H9 (cell line): ENCODE measurements around the gene ACTL8. TPM values are rescaled to one million over a fixed set of nuclear protein-coding genes. Genes with fewer than 3 reads are reported as not detected.

ENCODE experiments used
- DNase-seq: peaks from one replicate; pipeline ENCODE4 v3.0.0-alpha.2; 2017
- H2AFZ ChIP-seq: one replicate; pipeline ENCODE4 v1.6.1; 2013; ENCODE audit warnings: mild to moderate bottlenecking, low read length, control low read depth, moderate library complexity
- H2AK5ac ChIP-seq: 2 replicates; pipeline ENCODE4 v1.6.1; 2013; ENCODE audit warnings: low read length, control low read depth, mixed read lengths; ENCODE audit not compliant: insufficient read length
- H2BK120ac ChIP-seq: one replicate; pipeline ENCODE4 v1.6.1; 2013; ENCODE audit warnings: low read depth, mild to moderate bottlenecking, low read length, control low read depth, inconsistent platforms; ENCODE audit not compliant: poor library complexity, severe bottlenecking
- H2BK12ac ChIP-seq: 2 replicates; pipeline ENCODE4 v1.6.1; 2013; ENCODE audit warnings: low read length, control low read depth, mixed read lengths, low read depth; ENCODE audit not compliant: insufficient read length
- H2BK15ac ChIP-seq: 2 replicates; pipeline ENCODE4 v1.6.1; 2013; ENCODE audit warnings: low read depth, low read length, control low read depth
- H2BK20ac ChIP-seq: one replicate; pipeline ENCODE4 v1.6.1; 2013; ENCODE audit warnings: low read depth, mild to moderate bottlenecking, low read length, control low read depth, inconsistent platforms; ENCODE audit not compliant: poor library complexity, severe bottlenecking
- H2BK5ac ChIP-seq: 2 replicates; pipeline ENCODE4 v1.6.1; 2013; ENCODE audit warnings: low read length, control low read depth, mixed read lengths; ENCODE audit not compliant: insufficient read length
- H3K14ac ChIP-seq: 2 replicates; pipeline ENCODE4 v1.6.1; 2013; ENCODE audit warnings: low read length, control low read depth; ENCODE audit not compliant: insufficient read depth
- H3K18ac ChIP-seq: 2 replicates; pipeline ENCODE4 v1.6.1; 2013; ENCODE audit warnings: low read depth, mild to moderate bottlenecking, mixed read lengths, low read length, control low read depth; ENCODE audit not compliant: insufficient read length
- H3K23ac ChIP-seq: 2 replicates; pipeline ENCODE4 v1.6.1; 2013; ENCODE audit warnings: low read length, control low read depth, mixed read lengths, low read depth; ENCODE audit not compliant: insufficient read length
- H3K23me2 ChIP-seq: 2 replicates; pipeline ENCODE4 v1.6.1; 2013; ENCODE audit warnings: low read depth, mild to moderate bottlenecking, mixed read lengths, low read length, control low read depth; ENCODE audit not compliant: insufficient read length, poor library complexity, severe bottlenecking
- H3K27ac ChIP-seq: 2 replicates; pipeline ENCODE4 v1.5.1; 2013; ENCODE audit warnings: low read length, control low read depth, mixed read lengths, low read depth; ENCODE audit not compliant: insufficient read length
- H3K27me3 ChIP-seq: 2 replicates; pipeline ENCODE4 v1.6.1; 2013; ENCODE audit warnings: low read length, control low read depth, inconsistent platforms; ENCODE audit not compliant: insufficient read depth
- H3K4ac ChIP-seq: 2 replicates; pipeline ENCODE4 v1.6.1; 2013; ENCODE audit warnings: low read depth, mild to moderate bottlenecking, control low read depth, inconsistent platforms, low read length, moderate library complexity
- H3K4me1 ChIP-seq: 2 replicates; pipeline ENCODE4 v1.6.1; 2013; ENCODE audit warnings: low read length, control low read depth, inconsistent platforms; ENCODE audit not compliant: insufficient read depth
- H3K4me2 ChIP-seq: 2 replicates; pipeline ENCODE4 v1.6.1; 2013; ENCODE audit warnings: low read length, control low read depth, mixed read lengths; ENCODE audit not compliant: insufficient read length, insufficient read depth
- H3K56ac ChIP-seq: 2 replicates; pipeline ENCODE4 v1.6.1; 2013; ENCODE audit warnings: low read depth, mild to moderate bottlenecking, mixed read lengths, low read length, control low read depth; ENCODE audit not compliant: insufficient read length
- H3K79me1 ChIP-seq: 2 replicates; pipeline ENCODE4 v1.6.1; 2013; ENCODE audit warnings: low read depth, mild to moderate bottlenecking, moderate library complexity, low read length, control low read depth, inconsistent platforms; ENCODE audit not compliant: insufficient read depth, poor library complexity, severe bottlenecking
- H3K79me2 ChIP-seq: 2 replicates; pipeline ENCODE4 v1.6.1; 2013; ENCODE audit warnings: low read length, control low read depth, inconsistent platforms; ENCODE audit not compliant: insufficient read depth
- H3K9ac ChIP-seq: 2 replicates; pipeline ENCODE4 v1.6.1; 2013; ENCODE audit warnings: low read length, control low read depth, mixed read lengths; ENCODE audit not compliant: insufficient read length; ENCODE audit errors: extremely low read depth
- H3K9me3 ChIP-seq: one replicate; pipeline ENCODE4 v1.6.1; 2013; ENCODE audit warnings: low read depth, low read length, inconsistent platforms; ENCODE audit not compliant: control insufficient read depth
- H3T11ph ChIP-seq: one replicate; pipeline ENCODE4 v1.6.1; 2013; ENCODE audit warnings: mild to moderate bottlenecking, low read length, control low read depth, inconsistent platforms
- H4K20me1 ChIP-seq: one replicate; pipeline ENCODE4 v1.6.1; 2013; ENCODE audit not compliant: control insufficient read depth, insufficient read length, insufficient read depth
- H4K5ac ChIP-seq: 2 replicates; pipeline ENCODE4 v1.6.1; 2013; ENCODE audit warnings: low read depth, mild to moderate bottlenecking, mixed read lengths, low read length, control low read depth; ENCODE audit not compliant: insufficient read length
- H4K8ac ChIP-seq: replicated peaks from 2 replicates; pipeline ENCODE4 v1.6.1; 2013; ENCODE audit warnings: low read length, control low read depth, mixed read lengths, low read depth; ENCODE audit not compliant: insufficient read length
- H4K91ac ChIP-seq: 2 replicates; pipeline ENCODE4 v1.6.1; 2013; ENCODE audit warnings: low read depth, mild to moderate bottlenecking, moderate library complexity, mixed read lengths, low read length, control low read depth; ENCODE audit not compliant: insufficient read length
- H3K27ac Mint-ChIP-seq, 3 experiments: 2 replicates in 2 of 3; 3 replicates in 1 of 3; pipeline ENCODE4 v1.8.0; 2020 to 2021; ENCODE audit warnings: mixed read lengths in 3 of 3, mild to moderate bottlenecking in 1 of 3, moderate library complexity in 1 of 3
- H3K27me3 Mint-ChIP-seq: 2 replicates; pipeline ENCODE4 v1.8.0; 2021; ENCODE audit warnings: low read depth, mild to moderate bottlenecking, moderate library complexity, mixed read lengths
- H3K36me3 Mint-ChIP-seq, 3 experiments: 2 replicates in 2 of 3; 3 replicates in 1 of 3; pipeline ENCODE4 v1.8.0; 2020 to 2021; ENCODE audit warnings: low read depth in 3 of 3, mixed read lengths in 3 of 3; ENCODE audit not compliant: insufficient read depth in 1 of 3
- H3K4me1 Mint-ChIP-seq, 2 experiments: 2 replicates each; pipeline ENCODE4 v1.8.0; 2020; ENCODE audit warnings: mixed read lengths in 2 of 2
- H3K4me3 Mint-ChIP-seq, 2 experiments: 2 replicates in 1 of 2; 3 replicates in 1 of 2; pipeline ENCODE4 v1.8.0; 2020 to 2021; ENCODE audit warnings: mild to moderate bottlenecking in 2 of 2, mixed read lengths in 2 of 2, moderate library complexity in 1 of 2
- H3K9me3 Mint-ChIP-seq, 2 experiments: 2 replicates in 1 of 2; 3 replicates in 1 of 2; pipeline ENCODE4 v1.8.0; 2020; ENCODE audit warnings: mild to moderate bottlenecking in 2 of 2, mixed read lengths in 2 of 2, moderate library complexity in 1 of 2
- WGBS: extraction: QIAGEN DNeasy Blood & Tissue Kit; methylation state at CpG from one replicate; pipeline ENCODE4 v1.1.7; 2013; ENCODE audit warnings: missing lambda C conversion rate, low lambda C conversion rate, mixed read lengths; ENCODE audit not compliant: insufficient read length; ENCODE audit errors: extremely low coverage; 5-methylcytosine and 5-hydroxymethylcytosine counted together
- total RNA-seq: library from RNA; stranded (reverse); gene quantifications from 2 replicates; pipeline ENCODE4 v1.2.1, GENCODE V29; 2021
- TF ChIP-seq, protein P1 (sequence below): fragments of 200-600 bp; sonication (generic); conservative IDR thresholded peaks from 3 replicates; pipeline ENCODE4 v1.8.0; 2021; ENCODE audit warnings: antibody characterized with exemption, mild to moderate bottlenecking

Gene ACTL8
- total RNA-seq, 1 experiment from 2014 or later: not detected

DNA sequence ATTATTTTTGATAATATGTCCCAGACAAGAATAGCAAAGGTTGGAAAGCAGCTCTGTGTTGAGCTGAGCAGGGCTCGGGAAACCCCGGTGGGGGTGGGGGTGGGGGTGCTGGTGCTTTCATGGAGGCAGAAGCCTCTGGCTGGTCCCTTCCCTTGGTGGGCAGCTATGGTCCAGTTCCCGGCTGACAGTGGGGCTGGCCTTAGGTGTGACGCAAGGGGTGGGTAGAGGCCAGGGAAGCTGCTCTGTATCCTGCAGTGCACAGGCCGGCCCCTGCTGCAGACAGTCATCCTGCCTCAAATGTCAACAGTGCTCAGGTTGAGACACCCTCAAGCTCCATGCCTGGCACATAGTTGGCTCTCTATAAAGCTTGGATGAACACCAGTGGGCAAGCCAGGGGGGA, 8.9 kb downstream of the ACTL8 start:
- Histone ChIP-seq H3K23ac (no peak overlapping the region), H3K4ac (no peak overlapping the region), H4K8ac (no peak overlapping the region), H3K14ac (no peak overlapping the region; the same call in 1 of the 2 replicates), H3K18ac (no peak overlapping the region), H3K23me2 (no peaks in the 10 kb centered on the region), H3K79me1 (no peaks in the 10 kb centered on the region), H2BK15ac (no peak overlapping the region), H2BK12ac (no peak overlapping the region), H3K79me2 (no peaks in the 10 kb centered on the region), H3K27ac (no peak overlapping the region), H3K4me1 (no peaks in the 10 kb centered on the region), H3K9ac (no peak overlapping the region), H2BK120ac (no peak overlapping the region), H2BK20ac (no peak overlapping the region), H3K27me3 (no peaks in the 10 kb centered on the region), H2AFZ (no peak overlapping the region), H3K56ac (no peak overlapping the region), H3T11ph (no peak overlapping the region), H2AK5ac (no peak overlapping the region), H4K5ac (no peak overlapping the region), H4K20me1 (no peaks in the 10 kb centered on the region), H3K9me3 (peaks cover 6% of the 10 kb centered on the region), H2BK5ac (no peak overlapping the region), H4K91ac (no peak overlapping the region), H3K4me2 (no peak overlapping the region)
- H3K9me3 Mint-ChIP-seq: peaks cover 14 to 16% of the 10 kb centered on the region in 2 experiments
- H3K4me1 Mint-ChIP-seq: peaks cover 11 to 17% of the 10 kb centered on the region in 2 experiments
- no peak overlapping the region for H3K4me3 Mint-ChIP-seq
- DNase-seq: no peak
- TF ChIP-seq, protein P1, sequence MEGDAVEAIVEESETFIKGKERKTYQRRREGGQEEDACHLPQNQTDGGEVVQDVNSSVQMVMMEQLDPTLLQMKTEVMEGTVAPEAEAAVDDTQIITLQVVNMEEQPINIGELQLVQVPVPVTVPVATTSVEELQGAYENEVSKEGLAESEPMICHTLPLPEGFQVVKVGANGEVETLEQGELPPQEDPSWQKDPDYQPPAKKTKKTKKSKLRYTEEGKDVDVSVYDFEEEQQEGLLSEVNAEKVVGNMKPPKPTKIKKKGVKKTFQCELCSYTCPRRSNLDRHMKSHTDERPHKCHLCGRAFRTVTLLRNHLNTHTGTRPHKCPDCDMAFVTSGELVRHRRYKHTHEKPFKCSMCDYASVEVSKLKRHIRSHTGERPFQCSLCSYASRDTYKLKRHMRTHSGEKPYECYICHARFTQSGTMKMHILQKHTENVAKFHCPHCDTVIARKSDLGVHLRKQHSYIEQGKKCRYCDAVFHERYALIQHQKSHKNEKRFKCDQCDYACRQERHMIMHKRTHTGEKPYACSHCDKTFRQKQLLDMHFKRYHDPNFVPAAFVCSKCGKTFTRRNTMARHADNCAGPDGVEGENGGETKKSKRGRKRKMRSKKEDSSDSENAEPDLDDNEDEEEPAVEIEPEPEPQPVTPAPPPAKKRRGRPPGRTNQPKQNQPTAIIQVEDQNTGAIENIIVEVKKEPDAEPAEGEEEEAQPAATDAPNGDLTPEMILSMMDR: no peak
- no CpG with 5 or more reads among the region's 5 CpGs for WGBS
- H3K36me3 Mint-ChIP-seq: peaks cover 3 to 13% (median 10%) of the 10 kb centered on the region in 3 experiments
- H3K27ac Mint-ChIP-seq: no peak overlapping the region
- H3K27me3 Mint-ChIP-seq: peaks cover 17% of the 10 kb centered on the region
